Measurements from ENCODE around the gene KRTAP29-1.
"Not testable (repeated sequence)": the region's sequence is repeated elsewhere in the genome, so short reads cannot be mapped to it uniquely, and the experiment has no call there.

Gene KRTAP29-1

GRCh38 chr17:41301916-41302901 lies at the start of gene KRTAP29-1:
Gene KRTAP29-1 (minus strand): TSS chr17:41302851. CDS start chr17:41302851, 0 bp downstream.
- in situ Hi-C loops (cut with MboI; ENCODE audit: low sequenced_read_pairs) = no loop called here

DNA sequence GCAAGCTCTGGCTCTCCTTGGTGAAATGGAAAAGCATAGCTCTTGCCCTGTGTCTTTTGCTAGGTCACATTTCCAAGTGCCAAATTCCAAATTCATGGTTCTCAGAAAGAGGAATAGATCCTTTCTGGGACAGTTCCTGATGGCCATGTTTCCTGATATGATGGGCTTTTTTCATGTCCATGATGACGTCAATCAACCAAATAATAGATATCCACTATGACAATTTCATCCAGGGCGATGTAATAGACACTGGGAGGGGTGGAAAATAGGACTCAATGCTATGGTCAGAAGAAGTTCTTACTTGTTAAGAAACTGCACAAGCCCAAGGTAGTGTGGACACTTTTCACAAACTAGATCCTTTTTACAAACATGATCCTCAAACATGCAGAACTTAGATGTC lies 48.5 kb upstream of the KRTAP29-1 start:
- in situ Hi-C loops (cut with MboI; ENCODE audit: low sequenced_read_pairs) = no loop called here

DNA sequence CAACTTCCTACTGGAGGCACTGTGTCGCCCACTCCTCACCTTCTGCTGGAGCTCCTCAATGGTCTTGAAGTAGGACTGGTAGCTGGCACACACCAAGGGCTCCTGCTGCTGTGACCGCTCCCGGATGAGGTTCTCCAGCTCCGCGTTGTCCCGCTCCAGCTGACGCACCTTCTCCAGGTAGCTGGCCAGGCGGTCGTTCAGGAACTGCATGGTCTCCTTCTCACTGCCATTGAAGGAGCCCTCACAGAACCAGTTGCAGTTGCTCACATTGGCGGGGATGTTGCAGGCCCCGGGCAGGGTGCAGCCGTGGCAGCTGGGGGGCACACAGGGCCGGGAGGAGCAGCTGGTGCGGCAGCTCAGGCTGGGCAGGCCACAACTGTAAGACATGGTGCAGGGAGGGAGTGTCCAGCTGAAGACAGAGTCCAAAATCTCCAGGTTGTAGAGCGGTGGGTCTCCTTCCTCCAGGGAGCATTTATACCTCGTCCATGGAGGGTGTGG lies 47.8 kb upstream of the KRTAP29-1 start, which contains the start of gene KRT33A:
Gene KRT33A, minus strand, starts transcription at position 448 of the 498 bp plus-strand sequence. Its CDS starts 61 bp downstream, at position 387.
- in situ Hi-C loops (cut with MboI; ENCODE audit: low sequenced_read_pairs) = not testable (repeated sequence)

DNA sequence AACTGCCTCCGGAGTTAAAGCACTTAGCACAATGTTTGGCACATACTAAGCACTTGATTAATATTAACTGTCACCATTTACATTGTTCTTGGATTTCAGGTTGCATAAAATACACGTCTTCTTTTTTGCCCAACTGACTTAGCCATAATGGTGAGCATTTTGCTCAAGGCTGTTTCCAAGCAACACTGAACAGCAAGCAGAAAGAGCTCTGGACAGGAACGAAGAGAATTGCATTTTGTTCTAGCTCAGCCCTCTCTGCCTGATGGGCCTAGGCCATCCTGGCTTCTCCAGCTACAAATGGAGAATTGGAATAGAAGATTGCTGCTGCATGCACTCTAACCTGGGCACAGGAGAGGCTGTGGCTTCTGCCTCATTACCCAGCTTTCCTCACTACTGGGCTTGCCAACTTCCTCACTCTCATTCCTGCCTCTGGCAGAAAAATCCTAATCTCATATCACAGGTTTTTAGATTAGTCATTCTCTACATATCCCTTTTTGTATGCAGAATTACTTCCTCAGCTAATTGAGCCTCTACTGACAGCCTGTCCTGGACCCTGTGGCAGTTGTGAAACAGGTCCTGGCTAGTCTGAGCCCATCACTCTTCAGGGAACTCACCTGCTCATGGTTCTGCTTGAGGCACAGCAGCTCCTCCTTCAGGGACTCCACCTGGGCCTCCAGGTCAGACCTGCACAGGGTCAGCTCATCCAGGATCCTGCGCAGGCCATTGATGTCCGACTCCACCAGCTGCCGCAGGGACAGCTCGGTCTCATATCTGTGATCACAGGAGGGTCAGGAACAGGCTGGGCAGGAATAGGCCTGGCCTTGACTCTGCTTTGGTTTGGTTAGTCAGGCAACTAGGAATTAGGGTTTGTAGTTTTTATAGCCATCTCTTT lies 45.5 kb upstream of the KRTAP29-1 start:
- in situ Hi-C loops (cut with MboI; ENCODE audit: low sequenced_read_pairs) = no loop called here

GRCh38 chr17:41346421-41346820 lies 43.8 kb upstream of the KRTAP29-1 start:
- in situ Hi-C loops (cut with MboI; ENCODE audit: low sequenced_read_pairs) = not testable (repeated sequence)

GRCh38 chr17:41345992-41346391 lies 43.3 kb upstream of the KRTAP29-1 start:
- in situ Hi-C loops (cut with MboI; ENCODE audit: low sequenced_read_pairs) = no loop called here

DNA sequence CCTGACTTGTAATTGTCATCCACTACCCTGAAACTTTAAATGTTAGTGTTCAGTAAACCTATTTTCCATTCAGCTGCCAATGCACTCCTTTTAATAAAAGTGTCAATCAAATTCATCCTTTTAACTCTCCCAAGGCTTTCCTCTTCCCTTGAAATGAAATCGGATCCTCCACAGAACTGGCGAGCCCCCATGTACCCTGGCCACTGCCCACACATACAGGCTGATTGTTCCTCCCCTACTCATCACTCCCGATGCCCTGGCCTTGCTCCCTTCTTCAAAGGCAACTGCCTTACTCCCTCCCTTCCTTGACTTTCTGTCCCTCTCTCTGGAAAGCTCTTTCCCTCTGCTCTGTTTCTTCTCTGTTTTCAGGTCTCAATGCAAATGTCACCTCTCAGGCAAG lies 40.4 kb upstream of the KRTAP29-1 start:
- in situ Hi-C loops (cut with MboI; ENCODE audit: low sequenced_read_pairs) = no loop called here

- in situ Hi-C loops (cut with MboI; ENCODE audit: low sequenced_read_pairs) = no loop called here
Measured at GRCh38 chr17:41340934-41341861, 38.5 kb upstream of the KRTAP29-1 start.

DNA sequence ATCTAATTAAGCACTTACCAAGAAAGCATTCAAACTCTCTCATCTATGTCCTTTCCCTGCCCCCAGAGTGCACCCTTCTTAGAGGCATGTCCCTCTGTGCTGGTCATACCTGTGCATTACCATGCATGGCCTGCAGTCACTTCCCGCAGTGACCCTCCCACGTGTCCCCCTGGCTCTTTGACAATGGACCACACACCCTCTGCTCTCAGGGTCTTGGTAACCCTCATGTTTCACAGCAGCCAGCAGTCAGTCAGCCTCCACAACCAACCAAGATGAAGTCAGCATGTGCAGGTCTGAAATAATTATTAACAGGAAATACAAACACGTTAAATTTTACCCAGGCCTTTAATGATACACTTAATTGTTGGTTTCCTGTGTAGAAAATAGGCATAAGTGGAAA lies 37.8 kb upstream of the KRTAP29-1 start:
- in situ Hi-C loops (cut with MboI; ENCODE audit: low sequenced_read_pairs) = no loop called here

GRCh38 chr17:41339571-41340172 lies 37.0 kb upstream of the KRTAP29-1 start:
- in situ Hi-C loops (cut with MboI; ENCODE audit: low sequenced_read_pairs) = no loop called here

DNA sequence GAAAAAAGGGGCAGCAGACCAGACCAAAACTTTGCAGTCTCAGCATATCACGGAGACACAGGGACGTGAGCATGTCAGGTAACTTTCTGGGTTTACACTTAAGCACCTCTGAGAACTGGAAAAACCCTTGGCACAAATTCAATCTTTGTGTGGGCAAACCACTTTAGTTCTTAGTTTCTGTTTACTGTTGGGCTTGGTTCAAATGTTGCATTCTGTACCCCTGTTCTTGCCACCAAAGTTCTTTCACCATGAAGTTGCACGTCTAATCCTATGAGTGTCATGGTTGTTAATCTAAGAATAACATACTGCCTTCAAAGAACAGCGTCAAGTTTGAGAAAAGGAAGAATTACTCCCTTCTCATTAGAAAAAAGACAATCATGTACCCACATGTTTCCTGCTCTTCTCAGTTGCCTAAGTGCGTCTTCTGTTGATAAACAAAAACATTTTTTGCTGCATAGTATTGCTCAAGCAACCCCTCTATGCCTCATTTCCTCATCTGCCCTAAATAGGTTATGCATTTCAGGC lies 36.4 kb upstream of the KRTAP29-1 start:
- in situ Hi-C loops (cut with MboI; ENCODE audit: low sequenced_read_pairs) = no loop called here

GRCh38 chr17:41335747-41336146 lies 33.1 kb upstream of the KRTAP29-1 start:
- in situ Hi-C loops (cut with MboI; ENCODE audit: low sequenced_read_pairs) = no loop called here

DNA sequence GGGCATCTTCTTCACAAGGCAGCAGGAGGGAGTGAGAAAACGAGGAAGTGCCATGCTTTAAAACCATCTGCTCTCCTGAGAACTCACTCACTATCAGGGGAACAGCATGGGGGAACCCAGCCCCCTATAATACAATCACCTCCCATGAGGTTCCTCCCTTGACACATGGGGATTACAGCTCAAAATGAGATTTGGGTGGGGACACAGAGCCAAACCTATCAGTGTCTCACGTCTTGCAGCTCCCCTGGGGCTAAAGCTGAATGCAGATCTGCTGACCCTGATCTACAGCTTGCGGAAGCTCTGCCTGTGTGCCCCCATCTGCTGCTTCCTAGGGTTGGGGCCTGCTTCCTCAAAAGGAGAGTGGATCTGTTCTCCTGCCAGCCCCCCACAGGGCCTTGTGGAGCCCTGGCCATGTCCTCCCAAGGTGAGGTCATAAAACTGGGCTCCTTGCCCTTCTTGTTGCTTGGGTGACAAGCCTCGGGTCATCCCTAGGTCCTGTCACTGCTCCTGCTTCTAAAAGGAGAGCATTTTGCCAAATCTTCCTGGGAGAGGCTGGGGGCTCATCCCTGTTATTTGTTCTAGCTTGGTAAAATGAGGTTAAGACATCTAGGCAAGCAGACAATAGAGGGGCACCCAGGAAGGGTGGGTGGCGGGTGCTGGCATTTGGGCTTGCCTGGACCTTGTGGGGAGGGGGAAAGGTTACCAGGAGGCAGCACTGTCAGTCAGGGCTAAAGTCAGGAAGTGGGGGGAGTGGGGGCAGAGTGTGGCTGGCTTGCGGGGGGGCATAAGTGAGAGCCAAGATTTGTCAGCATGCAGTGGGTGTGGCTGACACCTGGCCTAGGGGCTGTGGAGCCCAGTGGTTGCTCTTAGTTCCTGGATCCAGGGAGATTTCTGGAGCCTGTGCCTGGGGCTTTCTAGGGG lies 32.0 kb upstream of the KRTAP29-1 start:
- in situ Hi-C loops (cut with MboI; ENCODE audit: low sequenced_read_pairs) = no loop called here

DNA sequence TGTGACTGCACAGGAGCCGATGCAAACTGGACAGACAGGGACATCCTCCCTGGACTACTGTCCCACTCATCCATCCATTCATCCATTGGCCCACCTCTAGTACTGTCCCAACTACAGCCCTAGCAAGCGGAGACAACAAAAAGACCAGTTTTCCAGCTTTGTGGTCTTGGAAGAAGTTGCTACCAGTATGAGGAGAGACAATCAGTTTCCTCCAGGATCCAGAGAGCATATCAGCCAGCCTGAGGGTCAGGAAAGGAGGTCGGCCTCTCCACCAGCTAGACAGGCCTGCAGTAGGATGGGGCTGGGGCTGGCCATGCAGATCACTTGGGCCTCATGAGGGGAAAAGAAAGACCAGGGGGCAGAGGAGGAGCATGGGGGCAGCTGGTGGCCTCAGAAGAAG lies 31.2 kb upstream of the KRTAP29-1 start:
- in situ Hi-C loops (cut with MboI; ENCODE audit: low sequenced_read_pairs) = no loop called here

GRCh38 chr17:41333098-41333497 lies 30.4 kb upstream of the KRTAP29-1 start:
- in situ Hi-C loops (cut with MboI; ENCODE audit: low sequenced_read_pairs) = no loop called here

DNA sequence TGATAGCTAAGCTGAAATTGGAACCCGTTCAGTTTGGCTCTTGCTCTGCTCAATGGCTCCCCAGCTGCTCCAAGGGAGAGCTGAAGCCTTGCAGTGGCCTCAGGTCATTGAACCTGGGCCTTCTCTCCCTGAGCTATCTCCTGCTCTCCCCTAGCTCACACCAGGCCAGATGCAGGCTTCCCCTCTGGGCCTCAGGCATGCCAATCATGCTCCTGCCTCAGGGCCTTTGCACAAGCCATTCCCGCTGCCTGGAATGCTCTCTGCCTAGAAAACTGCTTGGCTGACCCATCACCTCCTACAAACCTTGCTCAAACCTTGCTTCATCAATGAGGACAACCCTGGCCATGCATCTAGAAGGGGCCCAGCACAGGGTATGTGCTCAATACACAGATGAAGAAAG lies 29.6 kb upstream of the KRTAP29-1 start:
- in situ Hi-C loops (cut with MboI; ENCODE audit: low sequenced_read_pairs) = no loop called here

DNA sequence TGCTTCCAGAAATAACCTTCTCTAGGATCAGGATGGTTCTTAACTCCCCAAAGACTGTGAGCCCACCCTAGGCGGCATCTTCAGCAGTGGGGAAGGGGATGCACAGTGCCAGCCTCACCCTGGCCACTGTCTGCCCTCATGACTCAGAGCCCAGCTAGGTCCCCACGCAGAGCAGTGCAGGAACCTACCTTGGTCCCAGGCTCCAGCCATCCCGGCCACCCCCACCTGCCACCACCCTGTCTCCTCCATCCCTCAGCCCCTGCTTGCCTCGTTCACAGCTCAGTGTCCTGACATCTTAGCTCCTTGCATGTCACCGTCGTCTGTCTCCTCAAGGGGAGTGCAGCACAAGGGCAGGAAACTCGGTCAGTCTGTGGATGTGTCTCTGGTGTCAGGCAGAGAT lies 29.0 kb upstream of the KRTAP29-1 start:
- in situ Hi-C loops (cut with MboI; ENCODE audit: low sequenced_read_pairs) = no loop called here

DNA sequence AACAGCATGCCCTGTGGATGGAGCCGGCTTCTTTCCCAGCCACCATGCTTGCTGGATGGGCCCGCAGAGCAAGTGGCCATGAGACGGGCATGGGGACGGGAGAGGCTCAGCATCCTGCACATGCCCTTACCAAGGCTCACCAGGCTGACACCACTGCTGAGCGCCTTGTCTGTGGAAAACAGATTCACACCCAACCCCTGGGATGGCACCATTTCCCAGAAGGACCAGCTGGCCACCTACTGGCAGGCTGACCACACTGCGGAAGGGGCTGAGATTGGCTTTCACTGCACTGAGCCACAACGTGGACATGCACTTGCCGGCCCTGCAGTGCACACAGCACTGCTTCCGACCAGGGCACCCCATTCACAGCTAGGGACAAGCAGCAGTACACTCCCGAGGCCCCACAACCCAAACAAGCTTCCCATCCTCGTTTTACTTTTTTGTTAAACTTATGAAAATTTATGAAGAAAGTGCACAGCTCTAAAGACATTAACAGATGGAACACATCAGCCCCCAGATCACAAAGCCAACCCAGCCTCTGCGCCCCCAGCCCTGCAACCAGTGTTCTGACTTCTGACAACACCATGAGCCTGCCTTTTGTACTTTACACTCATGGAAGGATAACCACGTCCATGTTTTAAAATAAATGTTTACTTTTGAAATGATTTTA lies 26.8 kb upstream of the KRTAP29-1 start:
- in situ Hi-C loops (cut with MboI; ENCODE audit: low sequenced_read_pairs) = loop anchor here (10.0 kb wide), 1 partner anchor 425 kb away; no protein-coding TSS in a partner anchor

All from HL-60/S4 treated with phorbol 12-myristate 13-acetate at 8.2 ng/mL for 4 days and 3 days (cell line).